Body of pancreas (tissue), 4 donors: Measurements from ENCODE around the gene KLF15.

ENCODE experiments used
- CTCF ChIP-seq, 7 experiments: fragments of 450-650 bp in 4 of 7; fragments of 200-600 bp in 3 of 7; sonication (generic) in 3 of 7; IDR thresholded peaks; one replicate each; pipeline ENCODE4 v1.5.1; 2016 to 2019; ENCODE audit warnings: antibody characterized with exemption in 7 of 7
- POLR2A ChIP-seq, 3 donors: fragments of 450-650 bp; IDR thresholded peaks; one replicate each; pipeline ENCODE4 v1.6.1; 2016; ENCODE audit warnings: antibody characterized with exemption in 3 of 3, mild to moderate bottlenecking in 2 of 3

- no peak for TF ChIP-seq CTCF (IDR thresholded peaks at IDR 0.05)
- TF ChIP-seq POLR2A (IDR thresholded peaks at IDR 0.05), result no peak
Measured at GRCh38 chr3:126340596-126340942, 16.6 kb downstream of the KLF15 start.
